Suprapubic skin (tissue), 4 donors: ENCODE results near the gene CLIC4. TPM values are rescaled to one million over a fixed set of nuclear protein-coding genes. Genes with fewer than 3 reads are reported as not detected.

ENCODE experiments used
- DNase-seq, 2 donors: peaks; one replicate each; pipeline ENCODE4 v3.0.0-alpha.2; 2019; ENCODE audit warnings: low spot score in 2 of 2
- H3K27ac ChIP-seq: fragments of 200-600 bp; sonication (generic); one replicate; pipeline ENCODE4 v1.5.1; 2019
- H3K27me3 ChIP-seq: fragments of 200-600 bp; sonication (generic); one replicate; pipeline ENCODE4 v1.5.1; 2019
- H3K36me3 ChIP-seq: fragments of 200-600 bp; sonication (generic); one replicate; pipeline ENCODE4 v1.5.1; 2019
- H3K4me1 ChIP-seq: fragments of 200-600 bp; sonication (generic); one replicate; pipeline ENCODE4 v1.5.1; 2019
- H3K4me3 ChIP-seq: fragments of 200-600 bp; sonication (generic); one replicate; pipeline ENCODE4 v1.5.1; 2019; ENCODE audit warnings: mild to moderate bottlenecking
- H3K9me3 ChIP-seq: fragments of 200-600 bp; sonication (generic); one replicate; pipeline ENCODE4 v1.5.1; 2019
- CTCF ChIP-seq, 2 donors: fragments of 200-600 bp in 1 of 2; fragments of 450-650 bp in 1 of 2; sonication (generic) in 1 of 2; IDR thresholded peaks; one replicate each; pipeline ENCODE4 v1.5.1; 2016 to 2019; ENCODE audit warnings: antibody characterized with exemption in 2 of 2, mild to moderate bottlenecking in 1 of 2, moderate library complexity in 1 of 2
- EP300 ChIP-seq: sonication (generic); formaldehyde crosslinking; IDR thresholded peaks from one replicate; pipeline ENCODE4 v1.6.1; 2017; ENCODE audit warnings: antibody characterized with exemption
- POLR2A ChIP-seq, 2 donors: fragments of 450-650 bp; IDR thresholded peaks; one replicate each; pipeline ENCODE4 v1.6.1; 2017; ENCODE audit warnings: antibody characterized with exemption in 2 of 2, mild to moderate bottlenecking in 2 of 2, moderate library complexity in 2 of 2
- POLR2AphosphoS5 ChIP-seq, 3 donors: sonication (generic); formaldehyde crosslinking; IDR thresholded peaks; one replicate each; pipeline ENCODE4 v1.6.1; 2017; ENCODE audit warnings: antibody characterized with exemption in 3 of 3
- WGBS: methylation state at CpG from one replicate; pipeline ENCODE4 v1.1.5; 2018; 5-methylcytosine and 5-hydroxymethylcytosine counted together
- total RNA-seq, 4 donors: library from RNA; depleted of rRNA; stranded (reverse); fragments of >200 nt; gene quantifications; one replicate each; pipeline ENCODE4 v1.1.0, GENCODE V29; 2016

The CLIC4 gene
- total RNA-seq, 4 donors from 2014 or later, result 50.1 to 76.3 (median 71.4) TPM

GRCh38 chr1:24865587-24865986, 120.3 kb downstream of the CLIC4 start:
- no peak for DNase-seq
- H3K27ac ChIP-seq, result no peak overlapping the region
- H3K27me3 ChIP-seq, result peaks cover 35% of the 10 kb centered on the region
- H3K4me1 ChIP-seq, result no peaks in the 10 kb centered on the region
- H3K9me3 ChIP-seq, result no peaks in the 10 kb centered on the region
- 68% methylated on average over 3 of the region's 3 CpGs for WGBS
- H3K4me3 ChIP-seq, result no peak overlapping the region
- TF ChIP-seq POLR2A (IDR thresholded peaks at IDR 0.05) (no peak), CTCF (IDR thresholded peaks at IDR 0.05) (no peak), POLR2AphosphoS5 (IDR thresholded peaks at IDR 0.05) (no peak), EP300 (no peak)
- no peaks in the 10 kb centered on the region for H3K36me3 ChIP-seq

- Histone ChIP-seq H3K27me3 (peaks cover 32% of the 10 kb centered on the region), H3K36me3 (no peaks in the 10 kb centered on the region), H3K4me1 (no peaks in the 10 kb centered on the region), H3K27ac (no peak overlapping the region), H3K4me3 (no peak overlapping the region), H3K9me3 (no peaks in the 10 kb centered on the region)
- no peak for DNase-seq
- WGBS, result 65% methylated on average over 16 of the region's 17 CpGs
- no peak for TF ChIP-seq POLR2AphosphoS5 (IDR thresholded peaks at IDR 0.05)
- no peak for TF ChIP-seq CTCF (IDR thresholded peaks at IDR 0.05)
- TF ChIP-seq EP300, result no peak
- TF ChIP-seq POLR2A (IDR thresholded peaks at IDR 0.05), result no peak
Observed at GRCh38 chr1:24866211-24867083, 121.2 kb downstream of the CLIC4 start.

DNA sequence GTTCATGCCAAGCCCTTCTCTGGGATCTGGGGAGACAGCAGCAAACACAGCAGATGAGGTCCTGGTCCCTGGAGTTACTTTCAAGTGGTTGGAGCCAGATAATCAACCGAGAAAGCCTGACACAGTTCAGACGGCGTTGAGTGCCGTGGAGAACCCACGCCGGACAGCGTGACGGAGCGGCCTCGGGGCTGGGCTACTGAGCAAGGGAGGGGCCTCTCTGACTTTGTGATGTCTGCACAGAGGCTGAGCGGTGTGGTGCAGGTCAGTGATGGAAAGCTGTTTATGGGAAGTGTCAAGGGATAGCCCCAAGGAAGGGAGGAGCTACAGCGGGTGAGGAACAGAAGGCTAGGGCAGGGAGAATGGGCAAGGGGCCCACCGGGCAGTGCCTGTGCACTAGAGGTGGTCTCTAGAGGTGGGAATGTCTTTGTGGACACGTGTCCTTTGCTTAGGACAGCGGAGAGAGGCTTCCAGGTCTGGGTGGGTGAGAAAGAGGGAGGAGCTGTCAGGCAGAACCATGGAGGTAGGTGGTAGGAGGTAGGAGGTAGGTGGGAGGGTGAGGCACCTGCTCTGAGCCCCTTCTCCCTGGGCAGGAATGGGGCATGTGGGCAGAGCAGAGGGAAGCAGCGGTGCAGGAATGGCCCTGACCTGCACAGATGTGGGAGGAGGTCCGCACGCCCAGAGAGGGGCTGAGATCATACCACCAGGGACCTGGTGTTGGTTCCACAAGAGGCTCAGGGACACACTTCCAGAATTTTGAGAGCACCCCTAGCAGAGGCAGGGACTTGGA, 122.0 kb downstream of the CLIC4 start:
- TF ChIP-seq CTCF (IDR thresholded peaks at IDR 0.05) (no peak), POLR2A (IDR thresholded peaks at IDR 0.05) (no peak), EP300 (no peak), POLR2AphosphoS5 (IDR thresholded peaks at IDR 0.05) (no peak)
- H3K27me3 ChIP-seq, result peaks cover 28% of the 10 kb centered on the region
- no peak overlapping the region for H3K27ac ChIP-seq
- H3K9me3 ChIP-seq, result no peaks in the 10 kb centered on the region
- no peaks in the 10 kb centered on the region for H3K4me1 ChIP-seq
- WGBS, result 51% methylated on average over 16 of the region's 18 CpGs
- no peak overlapping the region for H3K4me3 ChIP-seq
- no peak for DNase-seq
- no peaks in the 10 kb centered on the region for H3K36me3 ChIP-seq

GRCh38 chr1:24868016-24868875, 123.0 kb downstream of the CLIC4 start:
- peaks cover 28% of the 10 kb centered on the region for H3K27me3 ChIP-seq

More at GRCh38 chr1:24868016-24868875, 123.0 kb downstream of the CLIC4 start:
- DNase-seq, result no peak
- no peaks in the 10 kb centered on the region for H3K36me3 ChIP-seq
- no peaks in the 10 kb centered on the region for H3K4me1 ChIP-seq
- WGBS, result 80% methylated on average over 22 of the region's 22 CpGs
- H3K9me3 ChIP-seq, result no peaks in the 10 kb centered on the region
- TF ChIP-seq POLR2A (IDR thresholded peaks at IDR 0.05), result no peak
- TF ChIP-seq EP300, result no peak
- TF ChIP-seq POLR2AphosphoS5 (IDR thresholded peaks at IDR 0.05), result no peak
- no peak for TF ChIP-seq CTCF (IDR thresholded peaks at IDR 0.05)
- H3K4me3 ChIP-seq, result no peak overlapping the region
- no peak overlapping the region for H3K27ac ChIP-seq
